ENCODE data around the gene HARBI1. TPM values are rescaled to one million over a fixed set of nuclear protein-coding genes. Genes with fewer than 3 reads are reported as not detected.

Gene HARBI1
- total and polyA plus RNA-seq, 2 of the 8 experiments (the other 6 are each of a cell fraction or from before 2014, with no cell fraction given) = 3.8 to 5.1 TPM

- H2BK15ac ChIP-seq (ENCODE audit: low read length) = no peak overlapping the region
- H3K4me3 ChIP-seq (ENCODE audit: extremely low read depth in 1 of 4, insufficient read depth in 2 of 4, low read depth in 3 of 4, low read length in 4 of 4) = no peak overlapping the region
- no peak overlapping the region for H3K4ac ChIP-seq (replicated peaks; ENCODE audit: insufficient read length, low read depth, low read length)
- no peak overlapping the region for H3K9ac ChIP-seq (replicated peaks in 1 of 4; ENCODE audit: extremely low read depth in 1 of 4, low read depth in 3 of 4, low read length in 3 of 4)
- TF ChIP-seq, protein P1, sequence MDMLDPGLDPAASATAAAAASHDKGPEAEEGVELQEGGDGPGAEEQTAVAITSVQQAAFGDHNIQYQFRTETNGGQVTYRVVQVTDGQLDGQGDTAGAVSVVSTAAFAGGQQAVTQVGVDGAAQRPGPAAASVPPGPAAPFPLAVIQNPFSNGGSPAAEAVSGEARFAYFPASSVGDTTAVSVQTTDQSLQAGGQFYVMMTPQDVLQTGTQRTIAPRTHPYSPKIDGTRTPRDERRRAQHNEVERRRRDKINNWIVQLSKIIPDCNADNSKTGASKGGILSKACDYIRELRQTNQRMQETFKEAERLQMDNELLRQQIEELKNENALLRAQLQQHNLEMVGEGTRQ (IDR thresholded peaks at IDR 0.05; ENCODE audit: low read length) = no peak
- no peak for TF ChIP-seq EP300 (IDR thresholded peaks at IDR 0.05; ENCODE audit: borderline replicate concordance in 1 of 2, low read depth in 2 of 2, low read length in 2 of 2)
- no peak overlapping the region for H3K27ac ChIP-seq (ENCODE audit: low read depth, low read length)
- no peak for DNase-seq (ENCODE audit: low read depth in 1 of 2, low spot score in 2 of 2)
- H4K20me1 ChIP-seq (replicated peaks in 1 of 2; ENCODE audit: control insufficient read depth in 1 of 2, insufficient read depth in 2 of 2, low read length in 2 of 2) = no peaks in the 10 kb centered on the region
- no peak overlapping the region for H4K91ac ChIP-seq (replicated peaks; ENCODE audit: insufficient read length, low read length)
- no peak overlapping the region for H3K23ac ChIP-seq (ENCODE audit: insufficient read length)
- H3K4me2 ChIP-seq (ENCODE audit: insufficient read depth in 1 of 2, low read depth in 2 of 2, low read length in 2 of 2) = no peak overlapping the region
- FAIRE-seq = no peak
- H3K79me1 ChIP-seq (ENCODE audit: low read depth, low read length) = no peaks in the 10 kb centered on the region
- H4K8ac ChIP-seq (ENCODE audit: extremely low read depth, insufficient read depth, low read length) = no peak overlapping the region
- H3K14ac ChIP-seq (ENCODE audit: insufficient read length) = no peak overlapping the region
- no peak overlapping the region for H2BK20ac ChIP-seq (ENCODE audit: low read length)
- ChIA-PET CTCF (ENCODE audit: partially characterized antibody) (no interaction called here), POLR2A (ENCODE audit: partially characterized antibody) (interaction anchor here (1.0 kb wide), 1 partner anchor 10 kb away, joined by 3 read pairs; the partner anchor contains the start of gene AMBRA1)
- H2BK5ac ChIP-seq (ENCODE audit: low read depth, low read length) = no peak overlapping the region
- H3K23me2 ChIP-seq (ENCODE audit: low read depth, low read length) = no peaks in the 10 kb centered on the region
- no peak overlapping the region for H2BK12ac ChIP-seq (ENCODE audit: low read depth, low read length)
- H2BK120ac ChIP-seq (replicated peaks; ENCODE audit: low read depth, low read length) = no peak overlapping the region
- H2AFZ ChIP-seq (ENCODE audit: low read length) = no peak overlapping the region
- H3K56ac ChIP-seq (replicated peaks; ENCODE audit: insufficient read length, low read depth, low read length) = no peak overlapping the region
- no peaks in the 10 kb centered on the region for H3K4me1 ChIP-seq (replicated peaks in 1 of 4; ENCODE audit: control insufficient read depth in 3 of 4, insufficient read depth in 4 of 4, low read length in 3 of 4)
- no peaks in the 10 kb centered on the region for H3K79me2 ChIP-seq (ENCODE audit: control insufficient read depth in 1 of 2, insufficient read depth in 2 of 2, low read length in 2 of 2)
- no peak overlapping the region for H3K18ac ChIP-seq (ENCODE audit: extremely low read depth, low read length)
- H4K5ac ChIP-seq (ENCODE audit: insufficient read length, low read depth, low read length) = no peak overlapping the region
- H3K27me3 ChIP-seq (replicated peaks in 1 of 4; ENCODE audit: control insufficient read depth in 3 of 4, extremely low read depth in 1 of 4, insufficient read depth in 3 of 4, low read length in 3 of 4) = no peaks in the 10 kb centered on the region
- no peaks in the 10 kb centered on the region for H3K9me3 ChIP-seq (ENCODE audit: insufficient read depth in 2 of 2, low read depth in 1 of 2, low read length in 1 of 2)
- H2AK5ac ChIP-seq (ENCODE audit: low read depth, low read length) = no peak overlapping the region
- 92% methylated on average over 15 of the region's 15 CpGs; no CpG with 5 or more reads in 1 of the 2 experiments for WGBS, 2 experiments (ENCODE audit: extremely low coverage in 1 of 2, insufficient coverage in 1 of 2, insufficient read length in 1 of 2, insufficient replicate concordance in 2 of 2, low coverage in 1 of 2, low lambda C conversion rate in 2 of 2, missing lambda C conversion rate in 1 of 2)
- H3K36me3 ChIP-seq (ENCODE audit: control insufficient read depth in 2 of 4, insufficient read depth in 4 of 4, low read length in 3 of 4) = no peaks in the 10 kb centered on the region
Observed at GRCh38 chr11:46603704-46604308, 13.2 kb downstream of the HARBI1 start.

Data from H1 (cell line).